Panc1 (cell line): ENCODE measurements around the gene NARS2. TPM values are rescaled to one million over a fixed set of nuclear protein-coding genes. Genes with fewer than 3 reads are reported as not detected.

Experiments used
- ATAC-seq: fragments of 200-7000 bp; cut with Tn5 transposase; 2 replicates; pipeline ENCODE4 v1.9.1; 2020; ENCODE audit warnings: mild to moderate bottlenecking, moderate library complexity
- BruUV-seq: library from RNA; stranded (reverse); fragments of 400-500 nt; replicated peaks from 2 replicates; lab custom pipeline; 2021; lab: Mats Ljungman, UMichigan
- CTCF ChIA-PET: fragments of 300-600 bp; sonication (Branson Sonifier 250); formaldehyde crosslinking; loops from one replicate; lab custom pipeline; 2022; ENCODE audit warnings: antibody characterized with exemption; lab: Charles Lee
- POLR2A ChIA-PET: fragments of 300-600 bp; sonication (Branson Sonifier 250); formaldehyde crosslinking; loops from one replicate; lab custom pipeline; 2022; ENCODE audit warnings: antibody characterized with exemption; lab: Charles Lee
- DNase-seq: peaks from one replicate; pipeline ENCODE4 v3.0.0-alpha.2; 2010; ENCODE audit warnings: low read depth, low spot score
- H3K27ac ChIP-seq: 2 replicates; pipeline ENCODE4 v1.5.1; 2011; ENCODE audit warnings: mild to moderate bottlenecking, low read length, inconsistent platforms
- H3K27me3 ChIP-seq: fragments of 200-500 bp; sonication (Bioruptor generic); 2 replicates; pipeline ENCODE4 v1.6.0; 2014; ENCODE audit warnings: low read length, inconsistent platforms; ENCODE audit not compliant: control insufficient read depth, insufficient read depth
- H3K36me3 ChIP-seq: fragments of 200-500 bp; sonication (Bioruptor generic); 2 replicates; pipeline ENCODE4 v1.5.1; 2014; ENCODE audit warnings: inconsistent platforms, mild to moderate bottlenecking, low read length, moderate library complexity; ENCODE audit not compliant: control insufficient read depth, insufficient read depth
- H3K4me1 ChIP-seq: 2 replicates; pipeline ENCODE4 v1.5.1; 2011; ENCODE audit warnings: inconsistent platforms, mild to moderate bottlenecking, low read length, moderate library complexity; ENCODE audit not compliant: control insufficient read depth, insufficient read depth
- H3K4me3 ChIP-seq, 2 experiments: 2 replicates each; pipeline ENCODE4 v1.5.1; 2011 to 2012; ENCODE audit warnings: low read depth in 2 of 2, low read length in 2 of 2, mild to moderate bottlenecking in 2 of 2, inconsistent platforms in 1 of 2, moderate library complexity in 1 of 2
- H3K9me3 ChIP-seq: fragments of 200-500 bp; sonication (Bioruptor generic); 2 replicates; pipeline ENCODE4 v1.5.1; 2014; ENCODE audit warnings: low read depth, mild to moderate bottlenecking, inconsistent platforms, low read length, moderate library complexity; ENCODE audit not compliant: control insufficient read depth, insufficient read depth
- CTCF ChIP-seq: fragments of 450-650 bp; IDR thresholded peaks from 2 replicates; pipeline ENCODE4 v1.5.1; 2017; ENCODE audit warnings: mild to moderate bottlenecking
- POLR2AphosphoS5 ChIP-seq: IDR thresholded peaks from 2 replicates; pipeline ENCODE4 v1.6.1; 2012; ENCODE audit warnings: mild to moderate bottlenecking, low read depth, low read length, moderate library complexity
- REST ChIP-seq, 2 experiments: IDR thresholded peaks; 2 replicates each; pipeline ENCODE4 v1.6.1; 2011 to 2012; ENCODE audit warnings: low read depth in 2 of 2, control low read depth in 1 of 2, low read length in 1 of 2, mild to moderate bottlenecking in 1 of 2, moderate library complexity in 1 of 2; ENCODE audit not compliant: insufficient read depth in 1 of 2
- SIN3A ChIP-seq: IDR thresholded peaks from 2 replicates; pipeline ENCODE4 v1.6.1; 2012; ENCODE audit warnings: low read depth, mild to moderate bottlenecking, low read length, moderate library complexity, borderline replicate concordance; ENCODE audit not compliant: insufficient read depth
- TCF7L2 ChIP-seq: IDR thresholded peaks from 2 replicates; pipeline ENCODE4 v1.6.1; 2011; ENCODE audit warnings: mild to moderate bottlenecking, low read depth, low read length, inconsistent platforms
- in situ Hi-C: cut with HindIII; loops from 2 replicates; pipeline ENCODE4 v1.10.0; 2016; ENCODE audit warnings: low sequenced_read_pairs, low pct_unique_long_range_greater_than_20kb
- intact Hi-C: fragments of 100-400 bp; cut with micrococcal nuclease; formaldehyde crosslinking; loops from one replicate; pipeline ENCODE4 v1.10.0; 2022; ENCODE audit not compliant: unreplicated experiment
- total RNA-seq: library from RNA; stranded (reverse); gene quantifications from one replicate; pipeline ENCODE4 v1.2.1, GENCODE V29; 2021; ENCODE audit not compliant: unreplicated experiment

Gene NARS2
- total RNA-seq, 1 experiment from 2014 or later, result 29.8 TPM

GRCh38 chr11:78417175-78417887 is 157.3 kb downstream of the NARS2 start, which contains the start of gene GAB2:
TSS of gene GAB2 (minus strand) at chr11:78417820. CDS start at chr11:78417720, 100 bp downstream.
- peak; percentile 81; the same call in 1 of the 2 replicates for ATAC-seq
- no peak for DNase-seq
- intact Hi-C loops (loop anchor here (5.0 kb wide), 1 partner anchor 145 kb away; no protein-coding TSS in a partner anchor), in situ Hi-C loops (no loop called here)
- Histone ChIP-seq H3K27me3 (peaks cover 2% of the 10 kb centered on the region; the same call in 1 of the 2 replicates), H3K27ac (peak within 1 kb of the TSS; percentile 93), H3K4me1 (peaks cover 34% of the 10 kb centered on the region), H3K36me3 (no peaks in the 10 kb centered on the region), H3K4me3 (peak within 1 kb of the TSS; percentile 53 to 90), H3K9me3 (no peaks in the 10 kb centered on the region)
- TF ChIP-seq POLR2AphosphoS5 (no peak), TCF7L2 (no peak), SIN3A (no peak), CTCF (peak; percentile 57), REST (IDR thresholded peaks at IDR 0.05; ENCODE audit: insufficient read depth in 1 of 2, low read depth in 2 of 2, low read length in 1 of 2) (no peak)
- ChIA-PET POLR2A (interaction anchor here (0.7 to 1.3 kb wide), 4 partner anchors 13 to 1712 kb away, joined by 3 to 12 read pairs (median 4); no protein-coding TSS in a partner anchor), CTCF (interaction anchor here (0.6 to 2.2 kb wide), 4 partner anchors 11 to 202 kb away, joined by 4 to 7 read pairs (median 5); no protein-coding TSS in a partner anchor)
- no TSS peak for BruUV-seq

- ChIA-PET CTCF (interaction anchor here (0.6 to 2.2 kb wide), 5 partner anchors 10 to 647 kb away, joined by 3 to 7 read pairs (median 4); no protein-coding TSS in a partner anchor), POLR2A (interaction anchor here (0.6 to 0.7 kb wide), 6 partner anchors 111 to 1713 kb away, joined by 3 to 13 read pairs (median 8); partner anchors contain the start of gene ALG8)
- Histone ChIP-seq H3K9me3 (no peaks in the 10 kb centered on the region), H3K4me3 (peak overlapping the region; percentile 53 to 90), H3K27ac (peak overlapping the region; percentile 93), H3K27me3 (peaks cover 2% of the 10 kb centered on the region; the same call in 1 of the 2 replicates), H3K36me3 (no peaks in the 10 kb centered on the region), H3K4me1 (peaks cover 34% of the 10 kb centered on the region)
- intact Hi-C loops (loop anchor here (5.0 kb wide), 1 partner anchor 146 kb away; no protein-coding TSS in a partner anchor), in situ Hi-C loops (no loop called here)
- ATAC-seq, result peak; percentile 82
- peak; percentile 46; the same call in 1 of the 2 replicates for TF ChIP-seq TCF7L2
- TF ChIP-seq CTCF, result peak; percentile 85
- TF ChIP-seq REST (IDR thresholded peaks at IDR 0.05; ENCODE audit: insufficient read depth in 1 of 2, low read depth in 2 of 2, low read length in 1 of 2), result no peak
- peak; percentile 54; the same call in 1 of the 2 replicates for TF ChIP-seq POLR2AphosphoS5
- TF ChIP-seq SIN3A, result 0 out of 2 replicates have a peak, but pooled peaks have one; percentile 87
- peak; percentile 67 for DNase-seq
- BruUV-seq, result TSS peak; percentile 86
These were observed 158.1 kb downstream of the NARS2 start for GRCh38 chr11:78416285-78417174.
